HepG2 (cell line): ENCODE results near the gene DTYMK. TPM values are rescaled to one million over a fixed set of nuclear protein-coding genes. Genes with fewer than 3 reads are reported as not detected.

Experiments used
- ATAC-seq: fragments of 200-7000 bp; cut with Tn5 transposase; 3 replicates; pipeline ENCODE4 v1.9.1; 2020; ENCODE audit warnings: mild to moderate bottlenecking, moderate library complexity
- BruUV-seq: library from RNA; stranded (reverse); fragments of 400-500 nt; replicated peaks from 2 replicates; lab custom pipeline; 2021; lab: Mats Ljungman, UMichigan
- CTCF ChIA-PET: fragments of 300-600 bp; formaldehyde crosslinking; extraction: SDS; loops from one replicate; lab custom pipeline; 2021; ENCODE audit warnings: low total read pairs, inconsistent platforms, low intra/inter-chr PET ratio; lab: Yijun Ruan, JAX
- POLR2A ChIA-PET: fragments of 350-600 bp; sonication (Branson Sonifier 250); formaldehyde crosslinking; loops from one replicate; lab custom pipeline; 2020; ENCODE audit warnings: antibody characterized with exemption, inconsistent platforms; lab: Yijun Ruan, JAX
- DNase-seq: peaks from one replicate; pipeline ENCODE4 v3.0.0-alpha.2; 2015; ENCODE audit warnings: low spot score
- FAIRE-seq: peaks from 3 replicates; lab custom pipeline; 2011; peaks lifted over from hg19 to GRCh38; lab: Jason Lieb, UNC
- H2AFZ ChIP-seq: one replicate; pipeline ENCODE4 v1.6.1; 2011; ENCODE audit warnings: low read length, inconsistent platforms
- H3K27ac ChIP-seq: fragments of 300-600 bp; 3 replicates; pipeline ENCODE4 v1.8.0; 2011; ENCODE audit warnings: mixed run types, mild to moderate bottlenecking, mixed read lengths, low read length, inconsistent platforms; ENCODE audit not compliant: insufficient read depth; ENCODE audit errors: extremely low read length
- H3K27me3 ChIP-seq, 2 experiments: fragments of 200-600 bp in 1 of 2; 2 replicates in 1 of 2; 3 replicates in 1 of 2; pipeline versions ENCODE4 v1.6.0 to v1.8.0; 2011; ENCODE audit warnings: low read length in 2 of 2, mild to moderate bottlenecking in 2 of 2, moderate library complexity in 2 of 2, inconsistent platforms in 1 of 2; ENCODE audit not compliant: insufficient read depth in 2 of 2, control insufficient read depth in 1 of 2
- H3K36me3 ChIP-seq, 2 experiments: fragments of 200-600 bp in 1 of 2; replicated peaks in 1 of 2; 2 replicates in 1 of 2; 3 replicates in 1 of 2; pipeline versions ENCODE4 v1.5.1 to v1.8.0; 2011; ENCODE audit warnings: low read length in 2 of 2, inconsistent platforms in 1 of 2; ENCODE audit not compliant: insufficient read depth in 2 of 2, control insufficient read depth in 1 of 2
- H3K4me1 ChIP-seq: 2 replicates; pipeline ENCODE4 v1.5.1; 2012; ENCODE audit warnings: low read length, inconsistent platforms; ENCODE audit not compliant: insufficient read depth
- H3K4me2 ChIP-seq: 2 replicates; pipeline ENCODE4 v1.6.0; 2011; ENCODE audit warnings: low read depth, low read length, inconsistent platforms
- H3K4me3 ChIP-seq, 3 experiments: fragments of 200-600 bp in 1 of 3; sonication (generic), shearing (Covaris generic) in 1 of 3; replicated peaks in 1 of 3; 2 replicates each; pipeline ENCODE4 v1.5.1; 2011 to 2016; ENCODE audit warnings: low read length in 3 of 3, inconsistent platforms in 2 of 3, low read depth in 2 of 3, mild to moderate bottlenecking in 2 of 3, control low read depth in 1 of 3, mixed read lengths in 1 of 3; ENCODE audit not compliant: insufficient read depth in 1 of 3
- H3K79me2 ChIP-seq: one replicate; pipeline ENCODE4 v1.6.1; 2011; ENCODE audit warnings: low read length, inconsistent platforms; ENCODE audit not compliant: insufficient read depth
- H3K9ac ChIP-seq: 2 replicates; pipeline ENCODE4 v1.6.0; 2011; ENCODE audit warnings: mild to moderate bottlenecking, low read depth, low read length, inconsistent platforms; ENCODE audit not compliant: insufficient read depth
- H3K9me3 ChIP-seq: 2 replicates; pipeline ENCODE4 v1.5.1; 2012; ENCODE audit warnings: mild to moderate bottlenecking, low read length
- H4K20me1 ChIP-seq: 2 replicates; pipeline ENCODE4 v1.6.0; 2011; ENCODE audit warnings: inconsistent platforms, mild to moderate bottlenecking, low read length, moderate library complexity; ENCODE audit not compliant: insufficient read depth
- AGO1 ChIP-seq: fragments of 200-400 bp; formaldehyde crosslinking; IDR thresholded peaks from 2 replicates; pipeline ENCODE4 v1.6.1; 2017; ENCODE audit warnings: mild to moderate bottlenecking, low read depth, low read length, moderate library complexity; ENCODE audit not compliant: poor library complexity, severe bottlenecking
- DNMT1 ChIP-seq: sonication (generic); formaldehyde crosslinking; IDR thresholded peaks from 2 replicates; pipeline ENCODE4 v1.5.1; 2020; ENCODE audit warnings: mild to moderate bottlenecking, missing genetic modification reagents
- KDM2A ChIP-seq: sonication (generic); formaldehyde crosslinking; IDR thresholded peaks from 2 replicates; pipeline ENCODE4 v1.4.0; 2020; ENCODE audit warnings: low read depth, missing genetic modification reagents, borderline replicate concordance
- NR2F6 ChIP-seq, 2 experiments: IDR thresholded peaks; 2 replicates each; pipeline ENCODE4 v1.6.1; 2016; ENCODE audit warnings: antibody characterized with exemption in 1 of 2, mild to moderate bottlenecking in 1 of 2
- ONECUT2 ChIP-seq: sonication (generic); formaldehyde crosslinking; IDR thresholded peaks from 2 replicates; pipeline ENCODE4 v1.4.0; 2020; ENCODE audit warnings: missing genetic modification reagents
- PHF21A ChIP-seq: sonication (generic); formaldehyde crosslinking; IDR thresholded peaks from 2 replicates; pipeline ENCODE4 v1.5.0; 2020; ENCODE audit warnings: mild to moderate bottlenecking, missing genetic modification reagents
- TMF1 ChIP-seq: sonication (generic); formaldehyde crosslinking; IDR thresholded peaks from 2 replicates; pipeline ENCODE4 v1.8.1; 2022; ENCODE audit warnings: low read depth, missing genetic modification reagents
- ZNF83 ChIP-seq: sonication (generic); formaldehyde crosslinking; IDR thresholded peaks from 2 replicates; pipeline ENCODE4 v1.4.0; 2020; ENCODE audit warnings: missing genetic modification reagents, mild to moderate bottlenecking, borderline replicate concordance
- WGBS: methylation state at CpG from one replicate; pipeline ENCODE4 v1.1.6; 2017; ENCODE audit warnings: low lambda C conversion rate; 5-methylcytosine and 5-hydroxymethylcytosine counted together
- in situ Hi-C: cut with HindIII; loops from 2 replicates; pipeline ENCODE4 v1.10.0; 2017; ENCODE audit warnings: low pct_unique_long_range_greater_than_20kb; ENCODE audit not compliant: extremely low pct_ligation_motif_present
- intact Hi-C: fragments of 100-400 bp; cut with micrococcal nuclease; formaldehyde crosslinking; loops from one replicate; pipeline ENCODE4 v1.10.0; 2022; ENCODE audit not compliant: unreplicated experiment
- polyA plus RNA-seq, 8 experiments: library from polyadenylated mRNA; depleted of rRNA in 3 of 8; stranded (reverse) in 7 of 8; unstranded in 1 of 8; fragments of >200 nt; fragmentation: Illumina TruSeq in 4 of 8; extraction: Trizol in 4 of 8; gene quantifications; 2 replicates each; pipeline versions ENCODE4 v1.2.1 to v1.2.3, GENCODE V29; 2011 to 2016; ENCODE audit warnings: low read depth in 4 of 8, missing spikeins in 1 of 8, mixed read lengths in 1 of 8; ENCODE audit not compliant: insufficient read depth in 1 of 8
- total RNA-seq, 5 experiments: library from RNA; depleted of rRNA; stranded (reverse); fragments of >200 nt; fragmentation: Illumina TruSeq; extraction: Trizol; gene quantifications; 2 replicates each; pipeline ENCODE4 v1.2.3, GENCODE V29; 2016; ENCODE audit warnings: low read depth in 1 of 5
- TF ChIP-seq, protein P1 (sequence below): sonication (generic); formaldehyde crosslinking; IDR thresholded peaks from 2 replicates; pipeline ENCODE4 v1.9.0; 2021; ENCODE audit warnings: missing genetic modification reagents, borderline replicate concordance
- TF ChIP-seq, protein P2 (sequence below): IDR thresholded peaks from 2 replicates; pipeline ENCODE4 v1.6.1; 2016; ENCODE audit warnings: missing compliant biosample characterization, missing genetic modification reagents, borderline replicate concordance
- TF ChIP-seq, protein P3 (sequence below): sonication (generic); formaldehyde crosslinking; IDR thresholded peaks from 2 replicates; pipeline ENCODE4 v1.4.0; 2020; ENCODE audit warnings: missing genetic modification reagents
- TF ChIP-seq, protein P4 (sequence below): sonication (generic); formaldehyde crosslinking; IDR thresholded peaks from 2 replicates; pipeline ENCODE4 v1.5.0; 2020; ENCODE audit warnings: mild to moderate bottlenecking, missing genetic modification reagents, borderline replicate concordance

DTYMK gene
- total and polyA plus RNA-seq, 2 of the 13 experiments (the other 11 are each of a cell fraction or from before 2014, with no cell fraction given): 57.5 to 134 TPM

DNA sequence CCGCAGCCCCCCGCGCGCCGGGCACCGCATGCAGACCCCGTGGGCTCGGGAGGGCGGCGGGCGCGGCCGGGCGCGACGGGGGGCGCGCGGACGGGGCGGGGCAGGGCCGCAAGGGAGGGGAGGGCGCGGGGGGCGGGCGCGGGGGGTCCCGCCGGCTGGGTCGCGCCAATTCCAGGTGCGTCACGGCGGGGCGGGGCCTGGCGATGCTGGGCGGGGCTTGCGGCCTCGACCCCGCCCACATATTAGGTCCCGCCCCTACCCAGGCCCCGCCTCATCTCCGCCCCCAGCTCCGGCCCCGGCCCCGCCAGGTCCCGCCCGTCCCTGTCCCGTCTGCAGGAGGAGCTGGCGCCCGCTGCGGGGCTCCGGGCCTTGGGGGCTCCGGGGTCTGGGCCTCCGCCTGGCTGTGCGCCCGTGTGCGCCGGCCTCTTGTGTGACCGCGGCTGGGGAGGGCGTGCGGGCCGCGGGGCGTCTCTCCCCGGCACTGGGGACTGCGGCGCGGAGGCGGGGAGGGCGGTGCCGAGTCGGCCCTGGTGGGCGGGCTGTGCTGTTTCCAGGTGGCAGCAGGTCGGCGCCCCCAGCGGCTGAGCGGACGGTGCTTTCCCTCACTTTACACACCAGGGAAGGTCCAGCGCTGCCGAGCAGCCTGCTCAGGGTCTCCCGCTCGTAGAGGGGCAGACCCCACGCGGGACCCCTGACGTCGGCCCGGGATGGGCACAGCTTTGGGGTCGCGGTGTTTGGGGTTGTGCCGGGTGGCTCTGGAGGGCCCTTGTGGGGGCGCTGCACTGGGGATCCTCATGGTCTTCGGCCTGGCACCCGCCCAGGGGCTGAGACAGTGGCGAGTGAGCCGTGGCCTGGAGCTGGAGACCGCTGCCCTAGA, 15.8 kb upstream of the DTYMK start:
- FAIRE-seq: no peak
- H3K27me3 ChIP-seq: no peaks in the 10 kb centered on the region
- 0% methylated on average over 17 of the region's 98 CpGs for WGBS
- CTCF ChIA-PET: no interaction called here
- peaks cover 14 to 27% of the 10 kb centered on the region in 2 experiments for H3K36me3 ChIP-seq
- peak overlapping the region; percentile 100 for H3K9ac ChIP-seq
- H3K79me2 ChIP-seq: peaks cover 25% of the 10 kb centered on the region
- peak overlapping the region; percentile 92 for H3K4me2 ChIP-seq
- peaks cover 18% of the 10 kb centered on the region; the same call in 1 of the 2 replicates for H4K20me1 ChIP-seq
- peak overlapping the region; percentile 98 for H3K27ac ChIP-seq
- no TSS peak for BruUV-seq
- intact Hi-C loops: no loop called here
- no peak overlapping the region for H2AFZ ChIP-seq
- peaks cover 13% of the 10 kb centered on the region; the same call in 1 of the 2 replicates for H3K9me3 ChIP-seq
- peak; percentile 86 for ATAC-seq
- peak; percentile 85 for DNase-seq
- POLR2A ChIA-PET: interaction anchor here (1.0 to 7.5 kb wide), 21 partner anchors 10 to 383 kb away, joined by 3 to 234 read pairs (median 6); partner anchors contain the start of genes ATG4B, D2HGDH, DTYMK and NEU4
- H3K4me1 ChIP-seq: peaks cover 28% of the 10 kb centered on the region
- in situ Hi-C loops: no loop called here
- peak overlapping the region; percentile 81 to 99 (median 94) for H3K4me3 ChIP-seq
- TF ChIP-seq ZNF83: no peak
- peak; percentile 63; the same call in 1 of the 2 replicates for TF ChIP-seq PHF21A (CRISPR knock-in tag)
- TF ChIP-seq KDM2A: peak; percentile 86
- peak; percentile 78 for TF ChIP-seq AGO1
- no peak for TF ChIP-seq NR2F6 (IDR thresholded peaks at IDR 0.05)
- TF ChIP-seq NR2F6 (CRISPR knock-in tag; IDR thresholded peaks at IDR 0.05): peak; percentile 48; the same call in 1 of the 2 replicates
- TF ChIP-seq, protein P1, sequence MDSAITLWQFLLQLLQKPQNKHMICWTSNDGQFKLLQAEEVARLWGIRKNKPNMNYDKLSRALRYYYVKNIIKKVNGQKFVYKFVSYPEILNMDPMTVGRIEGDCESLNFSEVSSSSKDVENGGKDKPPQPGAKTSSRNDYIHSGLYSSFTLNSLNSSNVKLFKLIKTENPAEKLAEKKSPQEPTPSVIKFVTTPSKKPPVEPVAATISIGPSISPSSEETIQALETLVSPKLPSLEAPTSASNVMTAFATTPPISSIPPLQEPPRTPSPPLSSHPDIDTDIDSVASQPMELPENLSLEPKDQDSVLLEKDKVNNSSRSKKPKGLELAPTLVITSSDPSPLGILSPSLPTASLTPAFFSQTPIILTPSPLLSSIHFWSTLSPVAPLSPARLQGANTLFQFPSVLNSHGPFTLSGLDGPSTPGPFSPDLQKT (CRISPR knock-in tag): no peak
- TF ChIP-seq, protein P2, sequence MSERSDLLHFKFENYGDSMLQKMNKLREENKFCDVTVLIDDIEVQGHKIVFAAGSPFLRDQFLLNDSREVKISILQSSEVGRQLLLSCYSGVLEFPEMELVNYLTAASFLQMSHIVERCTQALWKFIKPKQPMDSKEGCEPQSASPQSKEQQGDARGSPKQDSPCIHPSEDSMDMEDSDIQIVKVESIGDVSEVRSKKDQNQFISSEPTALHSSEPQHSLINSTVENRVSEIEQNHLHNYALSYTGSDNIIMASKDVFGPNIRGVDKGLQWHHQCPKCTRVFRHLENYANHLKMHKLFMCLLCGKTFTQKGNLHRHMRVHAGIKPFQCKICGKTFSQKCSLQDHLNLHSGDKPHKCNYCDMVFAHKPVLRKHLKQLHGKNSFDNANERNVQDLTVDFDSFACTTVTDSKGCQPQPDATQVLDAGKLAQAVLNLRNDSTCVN: peak; percentile 60
- peak; percentile 76; the same call in 1 of the 2 replicates for TF ChIP-seq DNMT1 (CRISPR knock-in tag)
- TF ChIP-seq, protein P3, sequence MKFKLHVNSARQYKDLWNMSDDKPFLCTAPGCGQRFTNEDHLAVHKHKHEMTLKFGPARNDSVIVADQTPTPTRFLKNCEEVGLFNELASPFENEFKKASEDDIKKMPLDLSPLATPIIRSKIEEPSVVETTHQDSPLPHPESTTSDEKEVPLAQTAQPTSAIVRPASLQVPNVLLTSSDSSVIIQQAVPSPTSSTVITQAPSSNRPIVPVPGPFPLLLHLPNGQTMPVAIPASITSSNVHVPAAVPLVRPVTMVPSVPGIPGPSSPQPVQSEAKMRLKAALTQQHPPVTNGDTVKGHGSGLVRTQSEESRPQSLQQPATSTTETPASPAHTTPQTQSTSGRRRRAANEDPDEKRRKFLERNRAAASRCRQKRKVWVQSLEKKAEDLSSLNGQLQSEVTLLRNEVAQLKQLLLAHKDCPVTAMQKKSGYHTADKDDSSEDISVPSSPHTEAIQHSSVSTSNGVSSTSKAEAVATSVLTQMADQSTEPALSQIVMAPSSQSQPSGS (CRISPR knock-in tag): peak; percentile 48; the same call in 1 of the 2 replicates
- TF ChIP-seq, protein P4, sequence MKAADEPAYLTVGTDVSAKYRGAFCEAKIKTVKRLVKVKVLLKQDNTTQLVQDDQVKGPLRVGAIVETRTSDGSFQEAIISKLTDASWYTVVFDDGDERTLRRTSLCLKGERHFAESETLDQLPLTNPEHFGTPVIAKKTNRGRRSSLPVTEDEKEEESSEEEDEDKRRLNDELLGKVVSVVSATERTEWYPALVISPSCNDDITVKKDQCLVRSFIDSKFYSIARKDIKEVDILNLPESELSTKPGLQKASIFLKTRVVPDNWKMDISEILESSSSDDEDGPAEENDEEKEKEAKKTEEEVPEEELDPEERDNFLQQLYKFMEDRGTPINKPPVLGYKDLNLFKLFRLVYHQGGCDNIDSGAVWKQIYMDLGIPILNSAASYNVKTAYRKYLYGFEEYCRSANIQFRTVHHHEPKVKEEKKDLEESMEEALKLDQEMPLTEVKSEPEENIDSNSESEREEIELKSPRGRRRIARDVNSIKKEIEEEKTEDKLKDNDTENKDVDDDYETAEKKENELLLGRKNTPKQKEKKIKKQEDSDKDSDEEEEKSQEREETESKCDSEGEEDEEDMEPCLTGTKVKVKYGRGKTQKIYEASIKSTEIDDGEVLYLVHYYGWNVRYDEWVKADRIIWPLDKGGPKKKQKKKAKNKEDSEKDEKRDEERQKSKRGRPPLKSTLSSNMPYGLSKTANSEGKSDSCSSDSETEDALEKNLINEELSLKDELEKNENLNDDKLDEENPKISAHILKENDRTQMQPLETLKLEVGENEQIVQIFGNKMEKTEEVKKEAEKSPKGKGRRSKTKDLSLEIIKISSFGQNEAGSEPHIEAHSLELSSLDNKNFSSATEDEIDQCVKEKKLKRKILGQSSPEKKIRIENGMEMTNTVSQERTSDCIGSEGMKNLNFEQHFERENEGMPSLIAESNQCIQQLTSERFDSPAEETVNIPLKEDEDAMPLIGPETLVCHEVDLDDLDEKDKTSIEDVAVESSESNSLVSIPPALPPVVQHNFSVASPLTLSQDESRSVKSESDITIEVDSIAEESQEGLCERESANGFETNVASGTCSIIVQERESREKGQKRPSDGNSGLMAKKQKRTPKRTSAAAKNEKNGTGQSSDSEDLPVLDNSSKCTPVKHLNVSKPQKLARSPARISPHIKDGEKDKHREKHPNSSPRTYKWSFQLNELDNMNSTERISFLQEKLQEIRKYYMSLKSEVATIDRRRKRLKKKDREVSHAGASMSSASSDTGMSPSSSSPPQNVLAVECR (CRISPR knock-in tag): peak; percentile 92
- TF ChIP-seq TMF1 (CRISPR knock-in tag): 0 out of 2 replicates have a peak, but pooled peaks have one; percentile 78
- TF ChIP-seq ONECUT2 (CRISPR knock-in tag): no peak
